Measurements from ENCODE around the gene PTX3. TPM values are rescaled to one million over a fixed set of nuclear protein-coding genes. Genes with fewer than 3 reads are reported as not detected.

PTX3 gene
- total and polyA plus RNA-seq, 4 donors, result 0.17 to 0.66 (median 0.28) TPM; not detected in 1

DNA sequence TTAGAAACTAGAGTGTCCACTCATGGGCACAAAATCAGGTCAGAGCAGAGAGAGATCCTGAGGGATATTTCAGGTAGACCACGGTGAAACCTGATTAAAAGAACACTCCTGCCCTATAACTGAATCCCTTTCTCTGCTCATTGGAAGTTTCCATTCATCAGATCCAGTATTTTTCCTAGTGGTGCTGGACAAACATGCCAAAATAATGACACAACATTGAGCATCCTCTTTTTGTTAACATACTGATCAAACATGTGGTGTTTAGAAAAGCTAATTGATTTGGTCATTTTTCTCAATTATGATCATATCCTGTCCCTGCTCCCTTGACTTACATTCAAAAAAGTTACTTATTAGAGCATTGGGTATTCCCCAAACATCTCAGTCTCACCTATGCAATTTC lies 27.2 kb downstream of the PTX3 start:
- Histone ChIP-seq H3K9me3 (ENCODE audit: control insufficient read depth in 4 of 4, low read length in 3 of 4) (no peaks in the 10 kb centered on the region), H3K9ac (ENCODE audit: low read depth in 1 of 2, low read length in 2 of 2) (no peak overlapping the region), H3K4me1 (ENCODE audit: control insufficient read depth in 4 of 4, insufficient read depth in 4 of 4, low read length in 3 of 4) (no peaks in the 10 kb centered on the region), H3K27me3 (ENCODE audit: control insufficient read depth in 4 of 4, insufficient read depth in 4 of 4, low read length in 3 of 4) (no peaks in the 10 kb centered on the region), H3K36me3 (ENCODE audit: control insufficient read depth in 4 of 4, insufficient read depth in 3 of 4, low read depth in 1 of 4, low read length in 3 of 4) (no peaks in the 10 kb centered on the region), H3K4me3 (ENCODE audit: low read depth in 1 of 3, low read length in 3 of 3) (no peak overlapping the region), H3K27ac (ENCODE audit: low read depth in 1 of 2, low read length in 2 of 2) (no peak overlapping the region)
- TF ChIP-seq YY1 (IDR thresholded peaks at IDR 0.05), result no peak
- no peak for TF ChIP-seq SP1 (IDR thresholded peaks at IDR 0.05)
- no peak for TF ChIP-seq ATF3 (IDR thresholded peaks at IDR 0.05)
- TF ChIP-seq HNF4G (IDR thresholded peaks at IDR 0.05), result no peak
- TF ChIP-seq, protein P1, sequence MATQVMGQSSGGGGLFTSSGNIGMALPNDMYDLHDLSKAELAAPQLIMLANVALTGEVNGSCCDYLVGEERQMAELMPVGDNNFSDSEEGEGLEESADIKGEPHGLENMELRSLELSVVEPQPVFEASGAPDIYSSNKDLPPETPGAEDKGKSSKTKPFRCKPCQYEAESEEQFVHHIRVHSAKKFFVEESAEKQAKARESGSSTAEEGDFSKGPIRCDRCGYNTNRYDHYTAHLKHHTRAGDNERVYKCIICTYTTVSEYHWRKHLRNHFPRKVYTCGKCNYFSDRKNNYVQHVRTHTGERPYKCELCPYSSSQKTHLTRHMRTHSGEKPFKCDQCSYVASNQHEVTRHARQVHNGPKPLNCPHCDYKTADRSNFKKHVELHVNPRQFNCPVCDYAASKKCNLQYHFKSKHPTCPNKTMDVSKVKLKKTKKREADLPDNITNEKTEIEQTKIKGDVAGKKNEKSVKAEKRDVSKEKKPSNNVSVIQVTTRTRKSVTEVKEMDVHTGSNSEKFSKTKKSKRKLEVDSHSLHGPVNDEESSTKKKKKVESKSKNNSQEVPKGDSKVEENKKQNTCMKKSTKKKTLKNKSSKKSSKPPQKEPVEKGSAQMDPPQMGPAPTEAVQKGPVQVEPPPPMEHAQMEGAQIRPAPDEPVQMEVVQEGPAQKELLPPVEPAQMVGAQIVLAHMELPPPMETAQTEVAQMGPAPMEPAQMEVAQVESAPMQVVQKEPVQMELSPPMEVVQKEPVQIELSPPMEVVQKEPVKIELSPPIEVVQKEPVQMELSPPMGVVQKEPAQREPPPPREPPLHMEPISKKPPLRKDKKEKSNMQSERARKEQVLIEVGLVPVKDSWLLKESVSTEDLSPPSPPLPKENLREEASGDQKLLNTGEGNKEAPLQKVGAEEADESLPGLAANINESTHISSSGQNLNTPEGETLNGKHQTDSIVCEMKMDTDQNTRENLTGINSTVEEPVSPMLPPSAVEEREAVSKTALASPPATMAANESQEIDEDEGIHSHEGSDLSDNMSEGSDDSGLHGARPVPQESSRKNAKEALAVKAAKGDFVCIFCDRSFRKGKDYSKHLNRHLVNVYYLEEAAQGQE (IDR thresholded peaks at IDR 0.05), result no peak
- no peak for TF ChIP-seq RAD21 (IDR thresholded peaks at IDR 0.05)
- TF ChIP-seq HNF4A (conservative IDR thresholded peaks at IDR 0.05), result no peak
- WGBS, result 86% methylated on average over 1 of the region's 1 CpG
- DNase-seq (ENCODE audit: low spot score), result no peak

DNA sequence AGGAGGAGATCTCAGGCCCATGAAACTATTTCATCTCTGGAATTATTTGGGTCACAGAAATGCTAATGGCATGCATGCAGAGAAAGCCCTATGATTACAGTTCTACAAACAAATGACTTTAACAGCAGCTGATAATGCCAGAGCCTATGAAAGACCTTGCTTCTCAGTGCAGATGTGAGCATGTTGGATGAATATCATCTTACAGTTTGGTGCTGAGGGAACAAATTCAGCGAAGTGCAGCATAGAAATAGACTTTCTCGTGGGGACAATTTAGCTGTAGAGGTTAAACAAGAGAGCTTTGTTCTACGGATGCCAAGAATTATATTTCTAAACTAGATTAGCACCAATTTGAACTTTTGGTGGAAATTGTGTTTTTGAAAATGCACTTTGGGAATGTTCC lies 27.7 kb downstream of the PTX3 start:
- WGBS, result 82% methylated on average over 3 of the region's 3 CpGs
- DNase-seq (ENCODE audit: low spot score), result no peak

DNA sequence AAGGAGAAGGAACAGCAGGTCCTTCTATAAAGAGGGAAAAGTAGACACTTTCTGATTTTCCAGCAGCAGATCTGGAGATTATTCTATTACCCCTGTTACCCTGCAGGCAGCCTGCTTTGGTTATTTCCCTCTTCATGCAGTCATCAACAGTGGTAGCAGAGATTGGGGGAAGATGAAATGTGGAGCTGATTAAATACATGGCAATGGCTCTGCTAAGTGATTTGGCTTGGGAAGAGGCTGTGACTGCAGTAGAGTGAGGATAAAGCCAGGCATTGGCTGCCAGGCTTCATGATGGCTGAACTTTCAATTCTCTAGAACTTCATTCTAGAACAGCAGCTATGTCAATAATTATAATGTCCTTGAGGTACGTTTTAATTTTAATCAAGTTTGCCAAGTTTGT lies 29.1 kb downstream of the PTX3 start:
- Histone ChIP-seq H3K27me3 (ENCODE audit: control insufficient read depth in 4 of 4, insufficient read depth in 4 of 4, low read length in 3 of 4) (no peaks in the 10 kb centered on the region), H3K9me3 (ENCODE audit: control insufficient read depth in 4 of 4, low read length in 3 of 4) (no peaks in the 10 kb centered on the region), H3K9ac (ENCODE audit: low read depth in 1 of 2, low read length in 2 of 2) (no peak overlapping the region), H3K36me3 (ENCODE audit: control insufficient read depth in 4 of 4, insufficient read depth in 3 of 4, low read depth in 1 of 4, low read length in 3 of 4) (no peaks in the 10 kb centered on the region), H3K27ac (ENCODE audit: low read depth in 1 of 2, low read length in 2 of 2) (no peak overlapping the region), H3K4me3 (ENCODE audit: low read depth in 1 of 3, low read length in 3 of 3) (no peak overlapping the region), H3K4me1 (ENCODE audit: control insufficient read depth in 4 of 4, insufficient read depth in 4 of 4, low read length in 3 of 4) (no peaks in the 10 kb centered on the region)
- no peak for DNase-seq (ENCODE audit: low spot score)
- 69% methylated on average over 1 of the region's 1 CpG for WGBS
- no peak for TF ChIP-seq HNF4A (conservative IDR thresholded peaks at IDR 0.05)
- TF ChIP-seq, protein P1 (IDR thresholded peaks at IDR 0.05), result no peak
- TF ChIP-seq EGR1 (IDR thresholded peaks at IDR 0.05; ENCODE audit: low read depth in 2 of 2), result no peak
- no peak for TF ChIP-seq YY1 (IDR thresholded peaks at IDR 0.05)
- no peak for TF ChIP-seq JUND (IDR thresholded peaks at IDR 0.05)
- no peak for TF ChIP-seq GABPA (IDR thresholded peaks at IDR 0.05 in 1 of 2, conservative IDR thresholded peaks at IDR 0.05 in 1 of 2)
- no peak for TF ChIP-seq HNF4G (IDR thresholded peaks at IDR 0.05)
- TF ChIP-seq TAF1 (conservative IDR thresholded peaks at IDR 0.05), result no peak
- TF ChIP-seq, protein P2, sequence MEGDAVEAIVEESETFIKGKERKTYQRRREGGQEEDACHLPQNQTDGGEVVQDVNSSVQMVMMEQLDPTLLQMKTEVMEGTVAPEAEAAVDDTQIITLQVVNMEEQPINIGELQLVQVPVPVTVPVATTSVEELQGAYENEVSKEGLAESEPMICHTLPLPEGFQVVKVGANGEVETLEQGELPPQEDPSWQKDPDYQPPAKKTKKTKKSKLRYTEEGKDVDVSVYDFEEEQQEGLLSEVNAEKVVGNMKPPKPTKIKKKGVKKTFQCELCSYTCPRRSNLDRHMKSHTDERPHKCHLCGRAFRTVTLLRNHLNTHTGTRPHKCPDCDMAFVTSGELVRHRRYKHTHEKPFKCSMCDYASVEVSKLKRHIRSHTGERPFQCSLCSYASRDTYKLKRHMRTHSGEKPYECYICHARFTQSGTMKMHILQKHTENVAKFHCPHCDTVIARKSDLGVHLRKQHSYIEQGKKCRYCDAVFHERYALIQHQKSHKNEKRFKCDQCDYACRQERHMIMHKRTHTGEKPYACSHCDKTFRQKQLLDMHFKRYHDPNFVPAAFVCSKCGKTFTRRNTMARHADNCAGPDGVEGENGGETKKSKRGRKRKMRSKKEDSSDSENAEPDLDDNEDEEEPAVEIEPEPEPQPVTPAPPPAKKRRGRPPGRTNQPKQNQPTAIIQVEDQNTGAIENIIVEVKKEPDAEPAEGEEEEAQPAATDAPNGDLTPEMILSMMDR (IDR thresholded peaks at IDR 0.05; ENCODE audit: low read depth, low read length, missing input control), result no peak
- TF ChIP-seq ZBTB33 (IDR thresholded peaks at IDR 0.05), result no peak
- TF ChIP-seq FOXA1 (IDR thresholded peaks at IDR 0.05), result no peak
- TF ChIP-seq FOXA2 (IDR thresholded peaks at IDR 0.05), result no peak
- TF ChIP-seq RAD21 (IDR thresholded peaks at IDR 0.05), result no peak
- TF ChIP-seq SP1 (IDR thresholded peaks at IDR 0.05), result no peak
- TF ChIP-seq, protein P3, sequence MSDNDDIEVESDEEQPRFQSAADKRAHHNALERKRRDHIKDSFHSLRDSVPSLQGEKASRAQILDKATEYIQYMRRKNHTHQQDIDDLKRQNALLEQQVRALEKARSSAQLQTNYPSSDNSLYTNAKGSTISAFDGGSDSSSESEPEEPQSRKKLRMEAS (IDR thresholded peaks at IDR 0.05), result no peak
- TF ChIP-seq RXRA (IDR thresholded peaks at IDR 0.05), result no peak

More for the DNA sequence above, 27.7 kb downstream of the PTX3 start:
- TF ChIP-seq NR2F2 (IDR thresholded peaks at IDR 0.05), result no peak
- Histone ChIP-seq H3K9ac (ENCODE audit: low read depth in 1 of 2, low read length in 2 of 2) (no peak overlapping the region), H3K27ac (ENCODE audit: low read depth in 1 of 2, low read length in 2 of 2) (no peak overlapping the region), H3K36me3 (ENCODE audit: control insufficient read depth in 4 of 4, insufficient read depth in 3 of 4, low read depth in 1 of 4, low read length in 3 of 4) (no peaks in the 10 kb centered on the region), H3K9me3 (ENCODE audit: control insufficient read depth in 4 of 4, low read length in 3 of 4) (no peaks in the 10 kb centered on the region), H3K4me1 (ENCODE audit: control insufficient read depth in 4 of 4, insufficient read depth in 4 of 4, low read length in 3 of 4) (no peaks in the 10 kb centered on the region), H3K27me3 (ENCODE audit: control insufficient read depth in 4 of 4, insufficient read depth in 4 of 4, low read length in 3 of 4) (no peaks in the 10 kb centered on the region), H3K4me3 (ENCODE audit: low read depth in 1 of 3, low read length in 3 of 3) (no peak overlapping the region)
